ENCODE results near the gene DDX5. TPM values are rescaled to one million over a fixed set of nuclear protein-coding genes. Genes with fewer than 3 reads are reported as not detected.

DDX5 gene
- total and polyA plus RNA-seq, 2 of the 4 experiments (the other 2 are of a cell fraction) = 253 to 781 TPM

DNA sequence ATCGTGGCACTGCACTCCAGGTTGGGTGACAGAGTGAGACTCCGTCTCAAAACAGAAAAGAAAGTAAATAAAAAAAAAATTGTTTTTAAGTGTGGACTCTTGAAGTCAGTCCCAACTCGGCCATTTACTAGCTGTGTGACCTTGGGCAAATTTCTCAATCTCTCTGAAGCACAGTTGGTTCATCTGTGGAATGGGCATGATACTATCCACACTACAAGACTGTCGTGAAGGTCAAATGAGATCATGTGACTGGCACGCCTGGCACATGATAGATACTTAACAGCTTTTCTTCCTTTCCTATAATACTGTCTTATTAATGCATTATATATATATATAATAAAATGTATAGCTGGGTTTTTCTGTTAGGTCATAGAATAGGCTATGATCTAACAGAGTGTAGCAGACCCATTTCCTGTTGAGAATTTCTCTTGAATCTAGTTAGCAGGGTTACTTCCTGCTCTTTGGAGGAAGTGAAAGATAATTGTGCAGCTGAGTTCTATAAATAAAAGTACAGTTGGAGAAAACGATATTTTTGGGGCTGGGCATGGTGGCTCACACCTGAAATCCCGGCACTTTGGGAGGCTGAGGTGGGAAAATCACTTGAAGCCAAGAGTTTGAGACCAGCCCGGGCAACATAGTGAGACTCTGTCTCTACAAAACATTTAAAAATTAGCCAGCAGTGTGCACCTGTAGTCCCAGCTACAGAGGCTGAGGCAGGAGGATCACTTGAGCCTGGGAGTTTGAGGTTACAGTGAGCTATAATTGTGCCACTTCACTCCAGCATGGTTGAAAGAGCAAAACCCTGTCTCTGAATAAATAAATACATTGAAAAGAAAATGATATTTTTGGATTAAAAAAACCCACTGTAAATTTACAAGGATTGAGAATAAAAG lies 49.9 kb downstream of the DDX5 start:
- TF ChIP-seq MAFK (IDR thresholded peaks at IDR 0.05; ENCODE audit: low read depth, low read length) (no peak), MAZ (IDR thresholded peaks at IDR 0.05; ENCODE audit: borderline replicate concordance, low read depth, low read length) (no peak), CHD1 (IDR thresholded peaks at IDR 0.05; ENCODE audit: low read depth, low read length) (no peak)
- TF ChIP-seq, protein P1, sequence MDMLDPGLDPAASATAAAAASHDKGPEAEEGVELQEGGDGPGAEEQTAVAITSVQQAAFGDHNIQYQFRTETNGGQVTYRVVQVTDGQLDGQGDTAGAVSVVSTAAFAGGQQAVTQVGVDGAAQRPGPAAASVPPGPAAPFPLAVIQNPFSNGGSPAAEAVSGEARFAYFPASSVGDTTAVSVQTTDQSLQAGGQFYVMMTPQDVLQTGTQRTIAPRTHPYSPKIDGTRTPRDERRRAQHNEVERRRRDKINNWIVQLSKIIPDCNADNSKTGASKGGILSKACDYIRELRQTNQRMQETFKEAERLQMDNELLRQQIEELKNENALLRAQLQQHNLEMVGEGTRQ (IDR thresholded peaks at IDR 0.05; ENCODE audit: low read depth, low read length) = no peak

More for the DNA sequence above, 49.9 kb downstream of the DDX5 start:
- H4K8ac ChIP-seq (ENCODE audit: low read depth in 2 of 2, low read length in 2 of 2) = no peak overlapping the region
- no peak overlapping the region for H3K23ac ChIP-seq (ENCODE audit: low read depth, low read length)
- ATAC-seq (ENCODE audit: low read depth) (no peak), DNase-seq (no peak)
- H3K4me2 ChIP-seq (ENCODE audit: low read depth, low read length) = no peak overlapping the region
- H4K20me1 ChIP-seq (ENCODE audit: insufficient read depth, low read length) = no peaks in the 10 kb centered on the region
- no TSS peak for BruUV-seq (replicated peaks)
- H3K36me3 ChIP-seq (ENCODE audit: control insufficient read depth, insufficient read depth, low read length) = no peaks in the 10 kb centered on the region
- H3K4me1 ChIP-seq (ENCODE audit: control insufficient read depth, insufficient read depth, low read length) = peaks cover 8% of the 10 kb centered on the region
- H3K18ac ChIP-seq (ENCODE audit: low read depth, low read length) = no peak overlapping the region
- H3K14ac ChIP-seq (replicated peaks; ENCODE audit: low read depth, low read length) = no peak overlapping the region
- H3K79me1 ChIP-seq (ENCODE audit: low read depth in 1 of 2, low read length in 2 of 2) = no peaks in the 10 kb centered on the region
- H2BK20ac ChIP-seq (ENCODE audit: low read depth, low read length) = no peak overlapping the region
- no peak overlapping the region for H3K4ac ChIP-seq (ENCODE audit: low read depth, low read length)
- H3K9me3 ChIP-seq (ENCODE audit: control insufficient read depth, insufficient read depth, low read length) = no peaks in the 10 kb centered on the region
- no peak overlapping the region for H2BK5ac ChIP-seq (ENCODE audit: low read depth, low read length, poor library complexity, severe bottlenecking)
- no peak overlapping the region for H2AK9ac ChIP-seq (replicated peaks; ENCODE audit: low read depth, low read length, poor library complexity)
- H3K4me3 ChIP-seq (ENCODE audit: insufficient read depth, low read depth, low read length) = no peak overlapping the region
- H3K56ac ChIP-seq (ENCODE audit: extremely low read depth, insufficient read depth, low read length) = no peak overlapping the region
- WGBS, 2 experiments (ENCODE audit: extremely low coverage in 2 of 2, insufficient read length in 1 of 2) = 71% methylated on average over 5 of the region's 8 CpGs; no CpG with 5 or more reads in 1 of the 2 experiments
- H3K9ac ChIP-seq (ENCODE audit: low read depth, low read length) = no peak overlapping the region
- no peak overlapping the region for H3K27ac ChIP-seq (ENCODE audit: insufficient read depth, low read length)
- H4K91ac ChIP-seq (ENCODE audit: insufficient read depth, low read depth, low read length) = no peak overlapping the region
- no peak overlapping the region; the same call in 1 of the 2 replicates for H2AK5ac ChIP-seq (ENCODE audit: low read depth, low read length)
- H4K5ac ChIP-seq (ENCODE audit: low read depth, low read length) = no peak overlapping the region
- dilution Hi-C loops (cut with HindIII; ENCODE audit: low sequenced_read_pairs, unreplicated experiment) (no loop called here), in situ Hi-C loops (cut with MboI; ENCODE audit: low sequenced_read_pairs) (no loop called here), intact Hi-C loops (cut with micrococcal nuclease) (no loop called here)
- ChIA-PET CTCF (interaction anchor here (1.3 kb wide), 1 partner anchor 37 kb away, joined by 5 read pairs; no protein-coding TSS in a partner anchor), POLR2A (ENCODE audit: unreplicated experiment) (interaction anchor here (0.7 kb wide), 1 partner anchor 34 kb away, joined by 3 read pairs; no protein-coding TSS in a partner anchor)
- H2BK15ac ChIP-seq (ENCODE audit: low read depth, low read length) = no peak overlapping the region
- no peak overlapping the region for H2BK120ac ChIP-seq (ENCODE audit: low read depth, low read length)
- H3K9me1 ChIP-seq (ENCODE audit: insufficient read depth, low read length) = peaks cover 11% of the 10 kb centered on the region; the same call in 1 of the 2 replicates
- H2AFZ ChIP-seq (replicated peaks; ENCODE audit: low read length, poor library complexity) = no peak overlapping the region
- no peaks in the 10 kb centered on the region for H3K27me3 ChIP-seq (ENCODE audit: control insufficient read depth, insufficient read depth, low read length)

Data from IMR-90 (cell line).